Body of pancreas (tissue), 4 donors: Measurements from ENCODE around the gene ANXA4.

Source experiments
- CTCF ChIP-seq, 7 experiments: fragments of 450-650 bp in 4 of 7; fragments of 200-600 bp in 3 of 7; sonication (generic) in 3 of 7; IDR thresholded peaks; one replicate each; pipeline ENCODE4 v1.5.1; 2016 to 2019; ENCODE audit warnings: antibody characterized with exemption in 7 of 7
- POLR2A ChIP-seq, 3 donors: fragments of 450-650 bp; IDR thresholded peaks; one replicate each; pipeline ENCODE4 v1.6.1; 2016; ENCODE audit warnings: antibody characterized with exemption in 3 of 3, mild to moderate bottlenecking in 2 of 3

GRCh38 chr2:69798909-69799526, 57.1 kb downstream of the ANXA4 start:
- no peak for TF ChIP-seq CTCF (IDR thresholded peaks at IDR 0.05)
- no peak for TF ChIP-seq POLR2A (IDR thresholded peaks at IDR 0.05)
